Spleen (tissue), 11 donors: ENCODE data around the gene XRCC3. TPM values are rescaled to one million over a fixed set of nuclear protein-coding genes. Genes with fewer than 3 reads are reported as not detected.
A peak's percentile ranks its signal among the peaks of the same experiment; 100 is the strongest.

Experiments
- DNase-seq: peaks from one replicate; pipeline ENCODE4 v3.0.0-alpha.2; 2020
- H3K27ac ChIP-seq, 8 donors: fragments of 200-600 bp; sonication (generic) in 7 of 8; 1 replicate in 4 of 8; 2 replicates in 4 of 8; pipeline versions ENCODE4 v1.5.0 to v1.8.0; 2016 to 2021; ENCODE audit warnings: inconsistent platforms in 4 of 8, mild to moderate bottlenecking in 4 of 8, moderate library complexity in 1 of 8
- H3K27me3 ChIP-seq, 7 donors: fragments of 200-600 bp; sonication (generic) in 6 of 7; replicated peaks in 1 of 7; 1 replicate in 4 of 7; 2 replicates in 3 of 7; pipeline versions ENCODE4 v1.5.0 to v1.8.0; 2016 to 2021; ENCODE audit warnings: inconsistent platforms in 3 of 7, mild to moderate bottlenecking in 1 of 7
- H3K36me3 ChIP-seq, 6 donors: fragments of 200-600 bp; sonication (generic) in 5 of 6; 1 replicate in 4 of 6; 2 replicates in 2 of 6; pipeline versions ENCODE4 v1.5.0 to v1.8.0; 2016 to 2021; ENCODE audit warnings: inconsistent platforms in 2 of 6
- H3K4me1 ChIP-seq, 6 donors: fragments of 200-600 bp; sonication (generic) in 5 of 6; 1 replicate in 3 of 6; 2 replicates in 3 of 6; pipeline versions ENCODE4 v1.5.0 to v1.8.0; 2016 to 2021; ENCODE audit warnings: inconsistent platforms in 3 of 6
- H3K4me3 ChIP-seq, 8 donors: fragments of 200-600 bp; sonication (generic) in 7 of 8; 1 replicate in 4 of 8; 2 replicates in 4 of 8; pipeline versions ENCODE4 v1.5.0 to v1.8.0; 2016 to 2021; ENCODE audit warnings: inconsistent platforms in 4 of 8, mild to moderate bottlenecking in 4 of 8, moderate library complexity in 2 of 8
- H3K9me3 ChIP-seq, 8 donors: fragments of 200-600 bp; sonication (generic) in 7 of 8; 1 replicate in 4 of 8; 2 replicates in 4 of 8; pipeline versions ENCODE4 v1.5.0 to v1.8.0; 2016 to 2021; ENCODE audit warnings: inconsistent platforms in 4 of 8
- POLR2A ChIP-seq, 3 donors: fragments of 450-650 bp; IDR thresholded peaks; one replicate each; pipeline ENCODE4 v1.5.1; 2017; ENCODE audit warnings: antibody characterized with exemption in 3 of 3, mild to moderate bottlenecking in 1 of 3
- POLR2AphosphoS5 ChIP-seq, 3 donors: sonication (generic); formaldehyde crosslinking; IDR thresholded peaks; one replicate each; pipeline ENCODE4 v1.5.1; 2017; ENCODE audit warnings: antibody characterized with exemption in 3 of 3
- WGBS, 5 donors: extraction: QIAGEN DNeasy Blood & Tissue Kit in 3 of 5; methylation state at CpG; one replicate each; pipeline versions ENCODE4 v1.1.5 to v1.1.7; 2013 to 2018; 5-methylcytosine and 5-hydroxymethylcytosine counted together
- intact Hi-C: fragments of 100-400 bp; cut with DNase I; formaldehyde crosslinking; loops from one replicate; pipeline ENCODE4 v1.15.0; 2023; ENCODE audit warnings: low total_unique reads
- polyA plus RNA-seq, 3 donors: library from polyadenylated mRNA; stranded (reverse); fragments of 200-250 nt; gene quantifications; one replicate each; pipeline ENCODE4 v1.2.1, GENCODE V29; 2013
- total RNA-seq, 7 donors: library from RNA; depleted of rRNA in 3 of 7; stranded (reverse); fragments of >200 nt in 3 of 7; fragmentation: NEBNext Ultra II Directional in 4 of 7; extraction: Animal tissue kit (Norgen Biotek cat#: 25700) in 4 of 7; gene quantifications; one replicate each; pipeline versions ENCODE4 v1.1.0 to v1.2.1, GENCODE V29; 2016 to 2021
- TF ChIP-seq, protein P1 (sequence below), 11 experiments: fragments of 200-600 bp in 7 of 11; fragments of 450-650 bp in 4 of 11; sonication (generic) in 4 of 11; IDR thresholded peaks in 8 of 11; conservative IDR thresholded peaks in 3 of 11; 1 replicate in 7 of 11; 2 replicates in 4 of 11; pipeline versions ENCODE4 v1.4.0 to v1.8.0; 2016 to 2021; ENCODE audit warnings: antibody characterized with exemption in 11 of 11, inconsistent platforms in 4 of 11, mild to moderate bottlenecking in 1 of 11
- donor health status: healthy with polysubstance abuse.
- donor health status: DM: no; HTN: no; CAD: no; lungs with moderate emphysema.
- donor health status: DM: no; HTN: no; CAD: no.
- donor health status: Bipolar disorder and iron deficiency.
- donor health status: healthy.
- donor health status: DM: no; HTN: no; CAD: no.
- donor health status: DM: yes; HTN: yes; CAD: no.

Gene XRCC3
- total and polyA plus RNA-seq, 10 donors, result 5.9 to 20.4 (median 14.3) TPM

DNA sequence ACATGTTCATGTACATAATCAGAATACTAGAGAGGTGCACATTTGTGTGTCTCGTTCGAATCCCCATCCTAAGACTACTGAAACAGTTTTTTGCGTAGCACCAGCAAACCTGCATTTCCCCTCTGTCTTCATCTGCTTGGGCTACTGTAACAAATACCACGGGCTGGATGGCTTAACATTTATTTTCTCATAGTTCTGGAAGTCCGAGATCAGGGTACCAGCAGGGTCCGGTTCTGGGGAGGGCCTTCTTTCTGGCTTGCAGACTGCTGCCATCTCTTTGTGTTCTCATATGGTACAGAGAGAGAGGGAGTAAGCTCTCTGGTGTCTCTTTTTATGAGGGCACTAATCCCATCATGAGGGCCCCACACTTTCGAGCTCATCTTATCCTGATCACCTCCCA lies 55.6 kb downstream of the XRCC3 start:
- H3K27ac ChIP-seq, result no peak overlapping the region
- intact Hi-C loops, result no loop called here
- H3K36me3 ChIP-seq, result peaks cover 6 to 100% (median 95%) of the 10 kb centered on the region in 6 donors
- peaks cover 9 to 53% (median 29%) of the 10 kb centered on the region in 6 donors for H3K4me1 ChIP-seq
- DNase-seq, result no peak
- H3K27me3 ChIP-seq, result no peaks in the 10 kb centered on the region
- 79 to 99% (median 97%) methylated on average over 7 of the region's 7 CpGs for WGBS, 5 donors
- H3K4me3 ChIP-seq, result no peak overlapping the region
- H3K9me3 ChIP-seq, result no peaks in the 10 kb centered on the region
- TF ChIP-seq, protein P1, sequence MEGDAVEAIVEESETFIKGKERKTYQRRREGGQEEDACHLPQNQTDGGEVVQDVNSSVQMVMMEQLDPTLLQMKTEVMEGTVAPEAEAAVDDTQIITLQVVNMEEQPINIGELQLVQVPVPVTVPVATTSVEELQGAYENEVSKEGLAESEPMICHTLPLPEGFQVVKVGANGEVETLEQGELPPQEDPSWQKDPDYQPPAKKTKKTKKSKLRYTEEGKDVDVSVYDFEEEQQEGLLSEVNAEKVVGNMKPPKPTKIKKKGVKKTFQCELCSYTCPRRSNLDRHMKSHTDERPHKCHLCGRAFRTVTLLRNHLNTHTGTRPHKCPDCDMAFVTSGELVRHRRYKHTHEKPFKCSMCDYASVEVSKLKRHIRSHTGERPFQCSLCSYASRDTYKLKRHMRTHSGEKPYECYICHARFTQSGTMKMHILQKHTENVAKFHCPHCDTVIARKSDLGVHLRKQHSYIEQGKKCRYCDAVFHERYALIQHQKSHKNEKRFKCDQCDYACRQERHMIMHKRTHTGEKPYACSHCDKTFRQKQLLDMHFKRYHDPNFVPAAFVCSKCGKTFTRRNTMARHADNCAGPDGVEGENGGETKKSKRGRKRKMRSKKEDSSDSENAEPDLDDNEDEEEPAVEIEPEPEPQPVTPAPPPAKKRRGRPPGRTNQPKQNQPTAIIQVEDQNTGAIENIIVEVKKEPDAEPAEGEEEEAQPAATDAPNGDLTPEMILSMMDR (IDR thresholded peaks at IDR 0.05 in 8 of 11, conservative IDR thresholded peaks at IDR 0.05 in 3 of 11), result no peak
- no peak for TF ChIP-seq POLR2A (IDR thresholded peaks at IDR 0.05)
- TF ChIP-seq POLR2AphosphoS5 (IDR thresholded peaks at IDR 0.05), result no peak

- Histone ChIP-seq H3K4me3 (no peak overlapping the region), H3K27ac (peak overlapping the region in 2 of 8 donors; percentile 6 to 28), H3K4me1 (peaks cover 20 to 57% (median 37%) of the 10 kb centered on the region in 6 donors), H3K9me3 (no peaks in the 10 kb centered on the region), H3K27me3 (no peaks in the 10 kb centered on the region), H3K36me3 (peaks cover 5 to 100% (median 86%) of the 10 kb centered on the region in 6 donors)
- no peak for TF ChIP-seq POLR2AphosphoS5 (IDR thresholded peaks at IDR 0.05)
- TF ChIP-seq, protein P1 (IDR thresholded peaks at IDR 0.05 in 8 of 11, conservative IDR thresholded peaks at IDR 0.05 in 3 of 11), result no peak
- no peak for TF ChIP-seq POLR2A (IDR thresholded peaks at IDR 0.05)
- DNase-seq, result no peak
- intact Hi-C loops, result no loop called here
- 78 to 90% (median 83%) methylated on average over 13 of the region's 13 CpGs for WGBS, 5 donors
Measured at GRCh38 chr14:103657471-103657870, 57.8 kb downstream of the XRCC3 start.

DNA sequence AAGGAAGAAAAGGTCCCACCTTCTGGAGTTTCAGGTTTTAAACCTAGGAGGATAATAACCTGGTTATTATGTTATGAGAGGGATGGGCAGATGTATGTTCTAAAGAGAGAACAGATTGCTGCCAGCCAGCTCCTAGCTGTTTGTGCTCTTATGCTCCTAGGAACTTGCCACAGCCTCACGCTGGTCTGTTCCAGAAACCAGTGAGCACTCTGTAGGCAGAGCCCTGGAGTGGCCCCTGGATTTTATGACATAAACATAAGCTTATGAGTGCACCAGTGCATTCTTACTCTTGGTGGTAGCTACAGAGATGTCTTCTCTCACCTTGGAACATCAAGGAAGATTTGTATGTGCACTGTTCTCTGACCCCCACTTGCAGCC lies 58.5 kb downstream of the XRCC3 start:
- Histone ChIP-seq H3K36me3 (peaks cover 0 to 96% (median 80%) of the 10 kb centered on the region in 6 donors), H3K27ac (peak overlapping the region in 2 of 8 donors; percentile 21 to 40), H3K4me1 (peaks cover 20 to 64% (median 42%) of the 10 kb centered on the region in 6 donors), H3K9me3 (no peaks in the 10 kb centered on the region), H3K4me3 (no peak overlapping the region), H3K27me3 (no peaks in the 10 kb centered on the region)
- intact Hi-C loops, result no loop called here
- WGBS, 5 donors, result 67 to 96% (median 90%) methylated on average over 1 of the region's 1 CpG
- DNase-seq, result no peak
- TF ChIP-seq POLR2AphosphoS5 (IDR thresholded peaks at IDR 0.05) (no peak), POLR2A (IDR thresholded peaks at IDR 0.05) (no peak)
- TF ChIP-seq, protein P1 (IDR thresholded peaks at IDR 0.05 in 8 of 11, conservative IDR thresholded peaks at IDR 0.05 in 3 of 11), result no peak

- H3K36me3 ChIP-seq, result peaks cover 0 to 90% (median 74%) of the 10 kb centered on the region in 6 donors
- no peaks in the 10 kb centered on the region for H3K9me3 ChIP-seq
- TF ChIP-seq POLR2AphosphoS5 (IDR thresholded peaks at IDR 0.05) (no peak), POLR2A (IDR thresholded peaks at IDR 0.05) (no peak)
- TF ChIP-seq, protein P1 (IDR thresholded peaks at IDR 0.05 in 8 of 11, conservative IDR thresholded peaks at IDR 0.05 in 3 of 11), result no peak
- H3K4me3 ChIP-seq, result no peak overlapping the region
- WGBS, 5 donors, result 51 to 73% (median 61%) methylated on average over 4 of the region's 4 CpGs
- H3K27me3 ChIP-seq, result no peaks in the 10 kb centered on the region
- peak overlapping the region in 3 of 8 donors; percentile 21 to 55 (median 40) for H3K27ac ChIP-seq
- DNase-seq, result no peak
- intact Hi-C loops, result no loop called here
- peaks cover 24 to 67% (median 46%) of the 10 kb centered on the region in 6 donors for H3K4me1 ChIP-seq
Measured at GRCh38 chr14:103656031-103656755, 59.1 kb downstream of the XRCC3 start.
